NCI-H1694 treated with DMSO at 0.1 percent for 48 hours (cell line): Measurements from ENCODE around the gene ZNF417.
"Not testable (repeated sequence)": the region's sequence is repeated elsewhere in the genome, so short reads cannot be mapped to it uniquely, and the experiment has no call there.

Experiments used
- DNase-seq: peaks from one replicate; lab custom pipeline; 2025; lab: John Stamatoyannopoulos, UW

Gene ZNF417

GRCh38 chr19:57887195-57887941 lies 29.0 kb downstream of the ZNF417 start:
- no peak for DNase-seq

- no peak for DNase-seq
Measured at GRCh38 chr19:57886046-57886445, 30.3 kb downstream of the ZNF417 start.

- DNase-seq, result not testable (repeated sequence)
Measured at GRCh38 chr19:57873883-57874799, 42.3 kb downstream of the ZNF417 start.

GRCh38 chr19:57872450-57872849 lies 43.9 kb downstream of the ZNF417 start:
- no peak for DNase-seq

GRCh38 chr19:57870225-57870624 lies 46.2 kb downstream of the ZNF417 start:
- DNase-seq, result no peak

GRCh38 chr19:57869655-57870054 lies 46.7 kb downstream of the ZNF417 start:
- DNase-seq, result not testable (repeated sequence)

GRCh38 chr19:57867868-57868492 lies 48.4 kb downstream of the ZNF417 start:
- no peak for DNase-seq
